K562 treated with DMSO at 1 percent for 48 hours (cell line): ENCODE data around the gene NUDT2. TPM values are rescaled to one million over a fixed set of nuclear protein-coding genes. Genes with fewer than 3 reads are reported as not detected.

Experiments used
- total RNA-seq: library from RNA; unstranded; fragments of 300-600 nt; gene quantifications from 2 replicates; pipeline ENCODE4 v1.2.3, GENCODE V29; 2022; ENCODE audit warnings: low replicate concordance; ENCODE audit errors: extremely low read depth

NUDT2 gene
- not detected in 2 replicates for total RNA-seq

GRCh38 chr9:34328987-34329832, at the start of gene NUDT2, which contains the start of gene KIF24:
Gene NUDT2 (plus strand): TSS chr9:34329569. CDS start chr9:34339040, 9,471 bp downstream.
Gene KIF24 (minus strand): TSS chr9:34329268. CDS start chr9:34311346, 17,922 bp downstream.

GRCh38 chr9:34376596-34377403, 47.4 kb downstream of the NUDT2 start, which contains the start of gene MYORG:
Gene MYORG (minus strand): TSS chr9:34376898. CDS start chr9:34372943, 3,955 bp downstream.

Other genes with a start within 250 kb of the NUDT2 start
- not detected in 2 replicates for gene DCAF12, start 202.9 kb upstream of the NUDT2 start, total RNA-seq
- not detected in 2 replicates for gene UBAP1, start 150.5 kb upstream of the NUDT2 start, total RNA-seq
- not detected in 2 replicates for gene KIF24, start 301 bp upstream of the NUDT2 start, total RNA-seq
- not detected in 2 replicates for gene MYORG, start 47.3 kb downstream of the NUDT2 start, total RNA-seq
- gene FAM219A, start 129.0 kb downstream of the NUDT2 start, total RNA-seq = not detected in 2 replicates
- gene DNAI1, start 129.2 kb downstream of the NUDT2 start, total RNA-seq = not detected in 2 replicates
- not detected in 2 replicates for gene ENHO, start 193.4 kb downstream of the NUDT2 start, total RNA-seq